Renal pelvis (tissue), 4 donors: Measurements from ENCODE around the gene APC2. TPM values are rescaled to one million over a fixed set of nuclear protein-coding genes. Genes with fewer than 3 reads are reported as not detected.
A peak's percentile ranks its signal among the peaks of the same experiment; 100 is the strongest.
"Not testable (repeated sequence)": the region's sequence is repeated elsewhere in the genome, so short reads cannot be mapped to it uniquely, and the experiment has no call there.

Experiments used
- DNase-seq: peaks from one replicate; pipeline ENCODE4 v3.0.0-alpha.2; 2013
- polyA plus RNA-seq, 3 donors: library from polyadenylated mRNA; unstranded; fragments of 120-200 nt; gene quantifications; one replicate each; pipeline ENCODE4 v1.2.1, GENCODE V29; 2013; ENCODE audit not compliant: insufficient read length in 3 of 3

APC2 gene
- polyA plus RNA-seq, 3 donors, result 1.3 to 1.9 (median 1.7) TPM

GRCh38 chr19:1492474-1493006 lies 42.6 kb downstream of the APC2 start:
- no peak for DNase-seq

GRCh38 chr19:1494115-1494815 lies 44.3 kb downstream of the APC2 start:
- DNase-seq, result no peak

GRCh38 chr19:1495051-1495798 lies 45.3 kb downstream of the APC2 start:
- no peak for DNase-seq

GRCh38 chr19:1495799-1496713 lies 46.1 kb downstream of the APC2 start:
- DNase-seq, result no peak

GRCh38 chr19:1496714-1497577 lies 47.0 kb downstream of the APC2 start:
- no peak for DNase-seq

GRCh38 chr19:1497578-1498235 lies 47.8 kb downstream of the APC2 start:
- no peak for DNase-seq

- not testable (repeated sequence) for DNase-seq
Measured at GRCh38 chr19:1499231-1499630, 49.3 kb downstream of the APC2 start.

- DNase-seq, result no peak
Measured at GRCh38 chr19:1501200-1501595, 51.3 kb downstream of the APC2 start.

GRCh38 chr19:1502433-1503088 lies 52.6 kb downstream of the APC2 start:
- no peak for DNase-seq

- no peak for DNase-seq
Measured at GRCh38 chr19:1503089-1503924, 53.4 kb downstream of the APC2 start.

- no peak for DNase-seq
Measured at GRCh38 chr19:1503925-1504773, 54.2 kb downstream of the APC2 start.

GRCh38 chr19:1505012-1505411 lies 55.1 kb downstream of the APC2 start:
- DNase-seq, result no peak

GRCh38 chr19:1505991-1506881 lies 56.3 kb downstream of the APC2 start:
- DNase-seq, result no peak

- DNase-seq, result no peak
Measured at GRCh38 chr19:1507192-1507660, 57.3 kb downstream of the APC2 start.

- DNase-seq, result peak; percentile 95
Measured at GRCh38 chr19:1507763-1508506, 58.0 kb downstream of the APC2 start.

GRCh38 chr19:1508507-1508856 lies 58.6 kb downstream of the APC2 start:
- no peak for DNase-seq
